Measurements from ENCODE around the gene PLCXD1. TPM values are rescaled to one million over a fixed set of nuclear protein-coding genes. Genes with fewer than 3 reads are reported as not detected.

Gene PLCXD1
- polyA plus RNA-seq, 3 donors, result 2.9 to 28.7 (median 6.7) TPM

DNA sequence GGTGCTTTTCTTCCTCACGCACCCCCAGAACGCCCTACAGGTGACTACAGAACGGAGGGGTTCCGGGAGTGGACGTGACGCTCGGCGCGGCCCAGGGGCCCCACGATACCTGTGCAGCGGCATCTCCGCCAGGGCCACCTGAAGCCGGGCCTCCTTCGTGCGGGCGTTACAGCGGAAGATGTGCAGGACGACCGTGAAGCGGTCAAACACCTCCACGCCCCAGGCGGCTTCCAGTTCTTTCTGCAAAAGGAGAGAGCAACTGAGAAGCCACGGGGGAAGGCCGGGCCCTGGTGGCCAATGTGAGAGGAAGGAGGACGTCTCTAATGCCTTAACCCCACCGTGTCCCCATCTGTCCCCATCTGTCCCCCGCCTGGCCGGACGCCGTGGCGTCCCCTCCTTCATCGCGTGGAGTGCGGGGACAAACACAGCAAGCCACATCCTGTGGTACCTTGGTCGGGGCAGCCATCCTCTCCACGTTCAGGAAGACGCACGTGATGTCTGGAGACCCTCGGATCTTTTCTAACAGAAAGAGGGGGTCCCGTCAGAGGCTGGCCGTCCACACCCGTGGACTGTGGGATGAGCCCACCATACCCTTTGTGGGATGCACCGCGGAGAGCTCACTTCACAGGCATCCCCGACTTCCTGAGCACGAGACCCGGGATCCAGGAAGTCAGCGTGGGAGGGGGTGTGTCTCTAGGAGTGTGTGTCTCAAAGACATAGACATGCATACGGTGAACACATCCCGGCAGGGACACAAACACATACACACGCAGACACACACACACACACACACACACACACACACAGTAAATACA lies 33.8 kb downstream of the PLCXD1 start:
- peaks cover 11% of the 10 kb centered on the region for H4K20me1 ChIP-seq (ENCODE audit: insufficient read depth, low read length)
- H3K9ac ChIP-seq (ENCODE audit: insufficient read depth, low read length, poor library complexity, severe bottlenecking), result no peak overlapping the region
- peaks cover 0 to 1% of the 10 kb centered on the region in 2 donors for H3K27me3 ChIP-seq (ENCODE audit: control insufficient read depth in 2 of 2, insufficient read depth in 2 of 2, low read length in 2 of 2)
- no peak overlapping the region for H3K4me2 ChIP-seq (replicated peaks; ENCODE audit: extremely low read depth, low read length, poor library complexity, severe bottlenecking)
- no peak overlapping the region for H3K4me3 ChIP-seq (replicated peaks in 1 of 3; ENCODE audit: low read depth in 2 of 3, low read length in 3 of 3)
- H3K27ac Mint-ChIP-seq, result peak overlapping the region in 1 of 7 donors; percentile 52
- intact Hi-C loops (cut with micrococcal nuclease), result loop anchor here in 1 of 2 donors (5.0 kb wide), 1 partner anchor 38 kb away; no protein-coding TSS in a partner anchor
- peaks cover 0 to 12% (median 3%) of the 10 kb centered on the region in 7 donors for H3K9me3 Mint-ChIP-seq
- peaks cover 9 to 11% of the 10 kb centered on the region in 2 donors for H3K4me1 ChIP-seq (ENCODE audit: control insufficient read depth in 1 of 2, insufficient read depth in 2 of 2, low read length in 2 of 2)
- no peak overlapping the region for H2AFZ ChIP-seq (ENCODE audit: insufficient read depth, low read depth, low read length, poor library complexity, severe bottlenecking)
- H3K27me3 Mint-ChIP-seq (ENCODE audit: low read depth in 3 of 3), result peaks cover 0 to 4% (median under 1%) of the 10 kb centered on the region in 3 donors
- peaks cover 54 to 63% of the 10 kb centered on the region in 2 donors for H3K36me3 ChIP-seq (replicated peaks in 1 of 2; ENCODE audit: control insufficient read depth in 1 of 2, insufficient read depth in 2 of 2, low read length in 2 of 2)
- TF ChIP-seq, protein P1, sequence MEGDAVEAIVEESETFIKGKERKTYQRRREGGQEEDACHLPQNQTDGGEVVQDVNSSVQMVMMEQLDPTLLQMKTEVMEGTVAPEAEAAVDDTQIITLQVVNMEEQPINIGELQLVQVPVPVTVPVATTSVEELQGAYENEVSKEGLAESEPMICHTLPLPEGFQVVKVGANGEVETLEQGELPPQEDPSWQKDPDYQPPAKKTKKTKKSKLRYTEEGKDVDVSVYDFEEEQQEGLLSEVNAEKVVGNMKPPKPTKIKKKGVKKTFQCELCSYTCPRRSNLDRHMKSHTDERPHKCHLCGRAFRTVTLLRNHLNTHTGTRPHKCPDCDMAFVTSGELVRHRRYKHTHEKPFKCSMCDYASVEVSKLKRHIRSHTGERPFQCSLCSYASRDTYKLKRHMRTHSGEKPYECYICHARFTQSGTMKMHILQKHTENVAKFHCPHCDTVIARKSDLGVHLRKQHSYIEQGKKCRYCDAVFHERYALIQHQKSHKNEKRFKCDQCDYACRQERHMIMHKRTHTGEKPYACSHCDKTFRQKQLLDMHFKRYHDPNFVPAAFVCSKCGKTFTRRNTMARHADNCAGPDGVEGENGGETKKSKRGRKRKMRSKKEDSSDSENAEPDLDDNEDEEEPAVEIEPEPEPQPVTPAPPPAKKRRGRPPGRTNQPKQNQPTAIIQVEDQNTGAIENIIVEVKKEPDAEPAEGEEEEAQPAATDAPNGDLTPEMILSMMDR (IDR thresholded peaks at IDR 0.05), result no peak
- DNase-seq, result no peak
- H3K36me3 Mint-ChIP-seq, result peaks cover 36 to 40% of the 10 kb centered on the region in 2 donors
- peaks cover 14% of the 10 kb centered on the region for H3K79me2 ChIP-seq (ENCODE audit: insufficient read depth, low read length)
- 98% methylated on average over 40 of the region's 51 CpGs for WGBS (ENCODE audit: insufficient coverage)
- H3K4me1 Mint-ChIP-seq, result peaks cover 7% of the 10 kb centered on the region
- no peak overlapping the region for H3K4me3 Mint-ChIP-seq
- H3K9me3 ChIP-seq (replicated peaks in 1 of 2; ENCODE audit: control insufficient read depth in 1 of 2, insufficient read depth in 1 of 2, low read length in 2 of 2), result no peaks in the 10 kb centered on the region
- no peak overlapping the region for H3K27ac ChIP-seq (ENCODE audit: low read depth in 1 of 2, low read length in 2 of 2)

DNA sequence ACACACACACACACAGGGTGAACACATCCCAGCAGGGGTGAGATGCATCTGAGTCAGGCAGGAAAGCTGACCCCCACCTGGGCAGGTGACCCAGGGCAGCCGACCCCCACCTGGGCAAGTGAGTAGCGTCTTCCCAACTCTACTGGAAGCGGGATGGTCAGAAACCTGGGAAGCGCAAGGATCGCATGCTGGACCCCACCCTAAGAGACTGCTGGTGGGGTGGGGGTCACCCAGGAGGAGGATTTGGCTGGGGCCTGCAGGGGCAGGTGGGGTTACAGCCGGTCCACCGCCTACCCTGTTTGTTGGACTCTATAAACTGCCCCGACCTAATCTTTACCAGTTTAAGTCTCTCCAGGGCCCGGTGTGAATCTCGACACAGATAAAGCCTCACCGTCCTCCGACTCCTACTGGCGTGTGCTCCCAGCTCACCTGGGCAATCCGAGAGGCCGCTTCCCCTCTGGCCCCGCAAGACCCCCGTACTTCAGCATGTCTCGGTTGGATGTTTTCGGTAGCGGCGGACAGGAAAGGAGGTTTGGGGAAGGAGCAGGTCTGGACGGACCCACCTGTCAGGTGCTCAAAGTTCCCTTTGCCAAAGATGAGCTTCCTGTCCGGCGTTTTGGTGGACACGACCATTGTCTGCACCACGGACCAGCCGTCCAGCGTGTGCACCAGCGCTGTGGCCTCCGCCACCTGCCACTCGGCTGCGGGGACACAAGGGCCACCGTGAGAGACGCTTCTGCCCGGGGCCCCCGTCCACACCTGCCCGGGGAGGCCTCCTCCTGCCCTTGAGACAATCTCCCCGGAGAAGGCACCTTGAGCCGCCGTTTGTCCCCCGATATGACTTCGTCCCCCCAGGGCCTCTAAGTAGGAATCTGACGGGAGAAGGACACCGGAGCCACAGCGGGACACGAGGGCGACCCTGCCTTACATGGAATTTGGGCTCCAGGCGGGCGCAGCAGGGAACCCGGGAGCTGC lies 35.5 kb downstream of the PLCXD1 start:
- H3K9me3 Mint-ChIP-seq, result peaks cover 0 to 12% (median 3%) of the 10 kb centered on the region in 7 donors
- peaks cover 27% of the 10 kb centered on the region in 2 donors for H3K36me3 Mint-ChIP-seq
- Histone ChIP-seq H3K79me2 (ENCODE audit: insufficient read depth, low read length) (peaks cover 14% of the 10 kb centered on the region), H3K4me2 (replicated peaks; ENCODE audit: extremely low read depth, low read length, poor library complexity, severe bottlenecking) (no peak overlapping the region), H2AFZ (ENCODE audit: insufficient read depth, low read depth, low read length, poor library complexity, severe bottlenecking) (no peak overlapping the region), H3K4me1 (ENCODE audit: control insufficient read depth in 1 of 2, insufficient read depth in 2 of 2, low read length in 2 of 2) (peaks cover 19 to 21% of the 10 kb centered on the region in 2 donors), H3K27me3 (ENCODE audit: control insufficient read depth in 2 of 2, insufficient read depth in 2 of 2, low read length in 2 of 2) (peaks cover 0 to 12% of the 10 kb centered on the region in 2 donors), H4K20me1 (ENCODE audit: insufficient read depth, low read length) (peaks cover 11% of the 10 kb centered on the region), H3K4me3 (replicated peaks in 1 of 3; ENCODE audit: low read depth in 2 of 3, low read length in 3 of 3) (no peak overlapping the region), H3K9ac (ENCODE audit: insufficient read depth, low read length, poor library complexity, severe bottlenecking) (no peak overlapping the region), H3K36me3 (replicated peaks in 1 of 2; ENCODE audit: control insufficient read depth in 1 of 2, insufficient read depth in 2 of 2, low read length in 2 of 2) (peaks cover 41 to 49% of the 10 kb centered on the region in 2 donors), H3K9me3 (replicated peaks in 1 of 2; ENCODE audit: control insufficient read depth in 1 of 2, insufficient read depth in 1 of 2, low read length in 2 of 2) (no peaks in the 10 kb centered on the region), H3K27ac (ENCODE audit: low read depth in 1 of 2, low read length in 2 of 2) (no peak overlapping the region)
- H3K27me3 Mint-ChIP-seq (ENCODE audit: low read depth in 3 of 3), result peaks cover 2 to 16% (median 12%) of the 10 kb centered on the region in 3 donors
- intact Hi-C loops (cut with micrococcal nuclease), result loop anchor here in 1 of 2 donors (5.0 kb wide), 1 partner anchor 39 kb away; no protein-coding TSS in a partner anchor
- WGBS (ENCODE audit: insufficient coverage), result 96% methylated on average over 42 of the region's 50 CpGs
- peaks cover 16% of the 10 kb centered on the region for H3K4me1 Mint-ChIP-seq
- H3K4me3 Mint-ChIP-seq, result no peak overlapping the region
- peak overlapping the region in 6 of 7 donors; percentile 15 to 78 (median 71) for H3K27ac Mint-ChIP-seq
- no peak for DNase-seq
- TF ChIP-seq, protein P1 (IDR thresholded peaks at IDR 0.05), result no peak

Data from CD14-positive monocyte (primary cell).